GM18520 (cell line): ENCODE results near the gene MAP2K2.
A peak's percentile ranks its signal among the peaks of the same experiment; 100 is the strongest.

Experiments
- ATAC-seq: cut with Tn5 transposase; IDR thresholded peaks from one replicate; pipeline ENCODE4 v1.9.1; 2021; ENCODE audit not compliant: unreplicated experiment

MAP2K2 gene

DNA sequence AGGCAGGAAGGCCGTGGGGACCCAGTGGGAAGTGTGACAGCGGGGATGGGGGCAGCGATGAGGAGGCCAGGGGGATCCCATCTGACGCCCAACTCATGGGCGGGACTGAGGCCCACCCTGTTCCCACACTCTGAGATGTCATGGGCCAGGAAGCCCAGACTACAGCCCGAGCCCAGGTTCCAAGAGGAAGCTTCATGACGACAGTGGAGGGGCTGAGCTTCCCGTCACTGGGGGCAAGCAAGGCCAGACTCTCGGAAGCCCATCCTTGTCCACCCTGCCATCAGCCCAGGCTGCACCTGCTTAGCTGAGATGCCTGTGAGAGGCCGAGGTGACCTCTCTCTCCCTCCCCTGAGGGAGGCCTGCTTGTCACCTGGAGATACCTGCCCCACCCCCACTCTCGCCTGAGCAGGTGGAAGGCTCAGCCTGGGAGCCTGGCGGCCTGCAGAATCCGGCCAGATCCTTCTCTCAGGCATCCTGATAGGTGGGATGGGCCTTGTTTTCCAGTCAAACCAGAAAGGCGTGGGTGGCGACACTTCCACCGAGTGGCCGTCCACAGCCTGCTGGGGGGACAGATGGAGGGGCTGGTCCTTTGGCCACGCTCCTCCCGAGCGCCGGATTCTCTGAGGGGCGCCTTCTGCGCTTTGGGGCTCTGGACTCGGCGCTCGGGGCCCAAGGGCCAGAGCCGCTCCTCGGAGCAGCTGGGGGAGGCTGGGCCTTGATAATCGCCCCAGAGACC lies 62.1 kb downstream of the MAP2K2 start:
- ATAC-seq, result no peak

DNA sequence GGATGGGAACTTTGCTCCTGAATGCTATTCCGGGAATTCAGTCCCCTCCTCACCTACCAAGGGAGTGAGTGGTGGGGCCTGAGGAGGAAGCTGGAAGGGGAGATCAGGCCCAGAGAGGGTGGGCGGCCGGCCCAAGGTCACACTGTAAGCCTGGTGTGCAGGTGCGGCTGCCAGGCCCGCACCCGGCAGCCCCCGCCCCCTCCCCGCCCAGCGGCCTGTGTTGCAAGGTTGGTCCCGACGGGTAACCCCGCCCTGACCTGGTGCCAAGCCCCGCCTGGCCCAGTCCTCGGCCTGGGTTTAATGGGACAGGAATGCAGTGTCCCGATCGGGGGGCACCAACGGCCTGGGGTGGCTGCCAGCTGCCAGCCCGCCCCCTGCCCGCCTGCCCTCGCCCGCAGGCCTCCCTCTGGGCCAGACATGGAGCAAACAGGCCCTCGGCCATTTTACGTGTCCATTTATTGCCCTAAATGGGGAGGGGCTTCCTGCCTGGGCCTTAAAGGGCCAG lies 62.7 kb downstream of the MAP2K2 start:
- ATAC-seq, result no peak

DNA sequence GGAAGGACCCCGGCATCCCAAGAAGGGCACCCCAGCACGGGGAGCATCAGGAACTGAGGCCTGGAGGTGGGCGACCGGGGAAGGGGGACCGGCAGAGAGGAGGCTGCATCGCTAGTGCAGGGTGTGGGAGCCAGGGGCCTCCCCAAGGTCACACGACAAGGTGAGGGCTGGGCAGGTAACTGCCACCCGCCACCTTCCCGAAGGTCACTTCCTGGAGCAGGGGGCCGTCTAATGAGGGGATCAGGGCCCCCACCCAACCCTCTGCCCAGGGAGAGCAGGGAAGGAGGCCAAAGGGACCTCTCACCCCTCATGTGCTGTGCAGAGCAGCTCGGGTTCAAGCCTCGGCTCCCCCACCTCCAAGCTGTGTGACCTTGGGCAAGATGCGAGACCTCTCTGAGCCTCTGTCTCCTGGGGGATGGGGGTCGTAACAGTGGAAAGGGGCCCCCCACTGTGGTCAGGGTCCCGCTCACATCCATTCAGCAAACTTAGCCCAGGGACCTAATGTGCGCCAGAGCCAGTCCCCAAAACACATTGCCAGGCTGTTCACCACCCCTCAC lies 63.2 kb downstream of the MAP2K2 start:
- no peak for ATAC-seq

GRCh38 chr19:4059891-4060620 lies 63.9 kb downstream of the MAP2K2 start:
- ATAC-seq, result peak; percentile 31

- ATAC-seq, result no peak
These were observed 64.5 kb downstream of the MAP2K2 start for GRCh38 chr19:4059453-4059871.

GRCh38 chr19:4058693-4059452 lies 65.0 kb downstream of the MAP2K2 start:
- no peak for ATAC-seq

DNA sequence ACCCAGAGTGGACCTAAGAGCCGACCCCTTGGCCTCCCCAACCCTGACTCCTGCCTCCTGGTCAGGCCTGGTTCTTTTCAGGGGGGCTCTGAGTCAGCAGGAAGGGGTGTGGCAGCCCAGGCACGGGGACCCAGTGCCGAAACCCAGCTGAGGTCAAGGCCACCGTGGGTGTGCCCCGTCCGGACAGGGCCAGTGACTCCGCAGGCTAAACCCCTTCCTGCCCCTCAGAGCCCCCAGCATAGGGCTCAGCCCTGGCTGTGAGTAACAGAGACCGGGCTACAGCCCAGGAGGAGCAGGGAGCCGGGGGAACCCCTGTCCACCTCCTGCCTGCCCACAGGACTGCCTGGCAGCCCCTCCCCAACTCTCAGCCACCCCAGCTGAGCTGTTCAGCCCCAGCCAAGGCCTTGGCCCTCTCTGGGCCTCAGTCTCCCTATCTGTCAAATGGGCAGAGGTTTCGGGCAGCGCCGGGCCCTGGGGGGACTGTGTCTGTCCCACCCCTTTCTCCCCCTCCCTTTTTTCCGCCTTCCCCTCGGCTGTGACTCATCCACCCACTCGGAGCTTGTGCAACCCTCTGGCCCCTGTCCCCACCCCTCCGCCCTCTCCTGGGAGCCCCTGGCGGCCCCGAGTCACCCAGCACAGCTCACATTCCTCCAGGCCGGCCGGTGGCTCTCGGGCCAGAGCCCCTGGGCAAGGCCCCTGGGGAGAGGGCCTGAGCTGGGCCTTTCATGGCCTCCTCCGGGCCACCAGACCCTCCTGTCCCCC lies 65.8 kb downstream of the MAP2K2 start:
- no peak for ATAC-seq

DNA sequence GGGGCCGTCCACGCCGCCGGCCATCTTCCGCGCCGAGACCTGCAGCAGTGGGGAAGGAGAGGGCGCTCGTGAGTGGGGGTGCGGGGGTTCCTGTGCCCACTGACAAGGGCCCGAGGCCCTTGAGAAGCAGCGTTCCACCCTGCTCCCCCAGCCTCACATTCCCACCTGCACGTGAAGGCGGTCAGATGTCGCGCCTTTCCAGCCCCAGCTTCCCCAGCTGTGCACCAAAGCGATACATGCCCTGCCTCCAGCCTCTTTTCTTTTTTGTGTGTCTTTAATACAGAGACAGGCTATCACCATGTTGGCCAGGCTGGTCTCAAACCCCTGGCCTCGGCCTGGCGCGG lies 68.7 kb downstream of the MAP2K2 start:
- no peak for ATAC-seq

DNA sequence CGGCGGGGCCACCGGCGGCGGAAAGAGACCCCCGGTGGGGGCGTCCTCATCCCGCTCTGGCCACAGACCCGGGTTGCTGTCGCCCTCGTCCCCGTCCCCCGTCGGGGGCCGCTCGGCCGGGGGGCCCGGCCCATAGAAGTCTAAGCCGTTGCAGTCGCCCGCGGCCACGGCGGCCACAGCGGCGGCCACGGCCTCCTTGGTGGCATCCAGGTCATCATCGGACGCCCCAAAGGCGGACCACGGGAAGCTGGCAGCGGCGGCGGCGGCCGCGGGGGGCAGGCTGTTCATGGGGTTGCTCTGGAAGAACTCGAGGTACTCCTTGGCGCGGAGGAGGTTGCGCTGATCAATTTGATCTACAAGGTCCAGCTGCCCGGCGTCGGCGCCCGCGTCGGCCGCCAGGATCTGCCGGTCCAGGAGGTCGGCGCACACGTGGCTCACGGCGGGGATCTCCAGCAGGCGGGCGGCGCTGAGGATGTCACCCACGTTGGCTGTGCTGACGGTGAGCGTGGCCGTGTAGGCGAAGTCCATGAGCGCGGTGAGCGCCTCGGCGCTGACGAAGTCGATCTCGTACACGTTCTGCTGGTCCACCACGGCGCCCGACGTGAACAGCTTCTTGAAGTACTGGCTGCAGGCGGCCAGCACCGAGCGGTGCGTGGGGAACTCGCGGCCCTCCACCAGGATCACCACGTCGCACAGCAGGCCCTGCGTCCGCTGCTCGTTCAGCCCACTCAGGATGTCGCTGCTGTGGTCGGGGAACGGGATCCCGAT lies 69.3 kb downstream of the MAP2K2 start:
- ATAC-seq, result no peak

DNA sequence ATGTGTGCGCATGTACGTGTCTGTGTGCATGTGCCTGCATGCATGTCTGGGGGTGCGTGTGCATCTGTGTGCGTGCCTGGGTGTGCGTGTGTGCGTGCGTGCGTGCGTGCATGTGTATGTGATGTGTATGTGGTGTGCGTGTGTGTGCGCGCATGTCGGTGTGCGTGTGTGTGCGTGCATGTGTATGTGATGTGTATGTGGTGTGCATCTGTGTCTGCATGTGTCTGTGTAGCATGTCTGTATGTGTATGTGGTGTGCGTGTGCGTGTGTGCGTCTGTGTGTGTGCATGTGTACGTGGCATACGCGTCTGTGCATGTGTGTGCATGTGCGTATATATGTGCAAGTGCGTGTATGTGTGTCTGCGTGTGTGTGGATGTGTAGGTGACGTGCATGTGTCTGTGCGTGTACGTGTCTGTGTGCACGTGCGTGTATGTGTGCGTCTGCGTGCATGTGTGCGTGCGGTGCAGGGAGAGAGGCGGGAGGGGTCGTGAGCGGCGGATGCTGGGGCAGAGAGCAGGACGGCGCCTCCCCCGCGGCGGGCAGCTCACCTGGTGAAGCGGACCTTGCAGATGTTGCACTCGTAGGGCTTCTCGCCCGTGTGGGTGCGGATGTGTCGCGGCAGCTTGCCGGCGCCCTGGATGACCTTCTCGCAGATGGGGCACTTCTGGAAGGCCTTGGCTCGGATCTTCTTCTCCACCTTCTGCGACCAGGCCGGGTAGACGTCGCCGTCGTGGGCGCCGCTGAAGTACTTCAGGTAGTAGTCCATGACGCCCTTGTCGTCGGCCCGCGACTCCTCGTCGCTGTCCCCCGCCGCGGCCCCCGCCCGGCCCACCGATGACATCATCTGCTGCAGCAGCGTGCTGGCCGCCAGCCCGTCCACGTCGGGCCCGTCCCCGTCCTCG lies 70.2 kb downstream of the MAP2K2 start:
- ATAC-seq, result no peak

GRCh38 chr19:4052993-4053422 lies 70.9 kb downstream of the MAP2K2 start:
- ATAC-seq, result no peak

GRCh38 chr19:4052114-4052992 lies 71.6 kb downstream of the MAP2K2 start:
- ATAC-seq, result no peak

DNA sequence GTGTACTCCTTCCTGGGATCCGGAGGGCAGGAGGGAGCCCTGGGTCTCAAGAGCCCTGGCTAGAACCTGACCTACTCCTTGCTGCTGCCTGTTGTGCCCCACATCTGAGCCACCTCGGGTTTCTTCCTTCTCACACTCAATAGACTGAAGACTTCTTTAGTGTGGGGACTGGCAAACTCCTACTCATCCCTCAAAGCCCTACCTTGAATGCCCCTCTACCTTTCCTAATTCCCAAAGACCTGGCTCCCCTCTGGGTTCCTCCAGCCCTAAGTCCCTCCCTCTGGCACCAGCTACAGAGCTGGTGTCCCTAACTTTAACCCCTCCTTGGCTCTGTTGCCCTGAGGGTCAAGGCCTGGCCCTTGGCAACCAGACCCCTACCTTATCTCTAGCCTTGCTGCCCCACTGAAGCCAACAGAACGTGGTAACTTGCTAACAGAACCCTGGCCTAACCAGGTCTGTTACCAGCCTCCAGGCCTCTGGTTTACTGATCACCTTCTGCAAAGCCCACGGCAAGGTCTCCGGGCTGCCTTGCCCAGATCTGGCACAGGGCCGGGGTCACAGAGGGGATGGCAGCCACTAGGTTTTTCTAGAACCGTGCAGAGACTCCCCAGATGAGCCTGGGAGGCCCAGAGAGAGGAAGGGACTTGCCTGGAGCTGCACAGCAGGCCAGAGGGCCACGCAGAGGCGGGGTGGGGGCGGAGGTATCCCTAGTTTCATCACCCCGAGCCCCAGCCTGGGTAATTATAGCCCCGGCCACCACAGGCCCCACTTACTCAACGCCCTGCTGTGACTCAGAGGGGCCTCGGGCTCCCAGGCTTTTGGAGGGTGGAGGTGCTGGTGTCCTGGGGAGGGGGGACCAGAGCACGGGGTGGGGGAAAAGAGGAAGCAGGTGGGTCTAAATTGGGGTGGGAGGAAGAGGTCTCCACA lies 72.5 kb downstream of the MAP2K2 start:
- no peak for ATAC-seq

DNA sequence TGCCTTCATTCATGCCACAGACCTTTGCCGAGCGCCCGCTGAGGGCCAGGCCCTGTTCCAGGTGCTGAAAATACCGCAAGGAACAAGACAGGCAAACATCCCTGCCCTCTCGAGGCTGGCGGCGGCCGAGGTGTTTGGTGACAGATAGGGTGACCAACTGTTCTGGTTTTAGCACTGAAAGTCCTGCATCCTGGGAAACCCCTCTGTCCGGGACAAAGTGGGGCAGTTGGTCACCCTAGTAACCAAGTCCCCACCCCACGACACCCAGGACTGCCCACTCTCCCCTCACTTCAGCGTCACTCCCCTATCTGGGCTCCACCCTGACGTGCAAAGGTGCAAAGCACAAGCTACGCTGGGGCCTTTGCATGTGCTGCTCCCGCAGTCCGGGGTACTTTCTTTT lies 74.5 kb downstream of the MAP2K2 start:
- no peak for ATAC-seq

DNA sequence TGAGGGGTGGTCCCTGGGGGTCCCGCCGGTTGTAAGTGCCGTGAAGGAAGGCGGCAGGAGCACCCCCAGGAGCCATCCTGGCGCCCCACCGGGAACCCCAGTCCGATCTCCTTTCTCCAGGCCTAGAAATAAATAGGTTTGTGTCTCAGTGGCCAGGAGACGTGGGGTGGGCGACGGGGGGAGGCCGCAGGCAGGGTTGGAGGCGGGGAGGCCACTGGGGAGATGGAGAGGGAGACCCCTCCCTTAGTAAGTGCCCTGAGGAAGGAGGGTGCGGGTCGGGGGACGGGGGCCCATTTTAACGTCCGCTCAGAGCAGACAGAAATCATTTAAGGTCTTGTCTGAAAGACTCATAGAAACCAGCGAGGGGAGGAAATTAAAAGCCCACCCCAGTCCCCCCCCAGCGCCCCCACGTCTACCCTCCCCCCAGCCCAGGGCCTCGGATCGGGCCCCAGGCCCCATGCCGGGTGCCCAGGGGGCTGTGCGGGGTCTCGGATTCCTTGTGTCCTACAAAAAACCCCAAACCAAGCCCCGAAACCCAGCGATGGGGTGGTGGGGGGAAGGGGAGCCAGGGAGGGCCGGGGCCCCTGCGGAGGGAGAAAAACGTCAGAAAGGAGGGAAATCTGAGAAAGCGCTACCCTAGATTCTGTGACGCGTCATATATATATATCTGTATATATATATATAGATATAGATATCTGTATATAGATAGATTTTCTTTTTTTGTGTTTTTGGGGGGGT lies 76.8 kb downstream of the MAP2K2 start:
- no peak for ATAC-seq

DNA sequence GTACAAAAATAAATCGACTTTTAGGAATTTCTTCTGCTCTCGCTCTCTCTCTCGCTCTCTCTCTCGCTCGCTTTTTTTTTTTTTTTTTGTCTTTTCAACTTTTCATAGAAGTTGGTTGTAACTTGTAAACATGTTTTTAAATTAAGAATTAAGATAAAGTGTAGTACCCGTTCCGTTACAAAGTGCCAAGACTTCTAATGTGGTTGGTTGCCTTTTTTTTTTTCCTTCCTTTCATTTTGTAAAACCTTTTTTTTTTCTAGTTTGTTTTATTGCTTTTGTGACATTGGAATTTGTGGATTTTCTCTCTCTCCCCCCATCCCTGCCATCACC lies 77.6 kb downstream of the MAP2K2 start:
- ATAC-seq, result no peak
